GM19023 (cell line): ENCODE results near the gene ITGAL.
"Not testable (repeated sequence)": the region's sequence is repeated elsewhere in the genome, so short reads cannot be mapped to it uniquely, and the experiment has no call there.

Experiments used
- ATAC-seq: cut with Tn5 transposase; IDR thresholded peaks from one replicate; pipeline ENCODE4 v1.9.1; 2021; ENCODE audit warnings: mild to moderate bottlenecking, moderate library complexity; ENCODE audit not compliant: unreplicated experiment

The ITGAL gene

GRCh38 chr16:30457256-30457655, 15.3 kb upstream of the ITGAL start:
- no peak for ATAC-seq

- ATAC-seq, result no peak
Measured at GRCh38 chr16:30457743-30458560, 14.6 kb upstream of the ITGAL start.

GRCh38 chr16:30458561-30459394, 13.8 kb upstream of the ITGAL start:
- ATAC-seq, result peak; percentile 72

GRCh38 chr16:30459456-30459855, 13.1 kb upstream of the ITGAL start:
- ATAC-seq, result peak; percentile 21

- not testable (repeated sequence) for ATAC-seq
Measured at GRCh38 chr16:30461426-30461825, 11.1 kb upstream of the ITGAL start.

- no peak for ATAC-seq
Measured at GRCh38 chr16:30464078-30464477, 8.5 kb upstream of the ITGAL start.

GRCh38 chr16:30470170-30470512, 2.4 kb upstream of the ITGAL start:
- ATAC-seq, result no peak

- ATAC-seq, result no peak
Measured at GRCh38 chr16:30470632-30470995, 1.9 kb upstream of the ITGAL start.

GRCh38 chr16:30473231-30474073, 910 bp downstream of the ITGAL start:
- no peak for ATAC-seq

- ATAC-seq, result no peak
Measured at GRCh38 chr16:30474074-30474452, 1.5 kb downstream of the ITGAL start.

GRCh38 chr16:30474684-30475083, 2.1 kb downstream of the ITGAL start:
- no peak for ATAC-seq

GRCh38 chr16:30476991-30477390, 4.4 kb downstream of the ITGAL start:
- no peak for ATAC-seq

GRCh38 chr16:30477773-30478172, 5.2 kb downstream of the ITGAL start:
- not testable (repeated sequence) for ATAC-seq

- ATAC-seq, result no peak
Measured at GRCh38 chr16:30478766-30479478, 6.4 kb downstream of the ITGAL start.

- no peak for ATAC-seq
Measured at GRCh38 chr16:30481381-30481780, 8.8 kb downstream of the ITGAL start.

GRCh38 chr16:30482366-30482765, 9.8 kb downstream of the ITGAL start:
- no peak for ATAC-seq

- no peak for ATAC-seq
Measured at GRCh38 chr16:30484887-30485286, 12.3 kb downstream of the ITGAL start.

GRCh38 chr16:30485818-30486436, 13.4 kb downstream of the ITGAL start:
- ATAC-seq, result no peak

GRCh38 chr16:30488764-30489605, 16.4 kb downstream of the ITGAL start:
- no peak for ATAC-seq
